HepG2 (cell line): ENCODE results near the gene LMTK2. TPM values are rescaled to one million over a fixed set of nuclear protein-coding genes. Genes with fewer than 3 reads are reported as not detected.

Experiments
- CEBPB ChIP-seq: IDR thresholded peaks from 2 replicates; pipeline ENCODE4 v1.6.1; 2011; ENCODE audit warnings: low read depth, low read length, improper control_type of control experiment, borderline replicate concordance
- CERS6 ChIP-seq: sonication (generic); formaldehyde crosslinking; IDR thresholded peaks from 2 replicates; pipeline ENCODE4 v1.5.0; 2020; ENCODE audit warnings: missing genetic modification reagents
- HMGXB4 ChIP-seq, 2 experiments: sonication (generic) in 1 of 2; formaldehyde crosslinking in 1 of 2; IDR thresholded peaks; 2 replicates each; pipeline versions ENCODE4 v1.4.0 to v1.6.1; 2018 to 2020; ENCODE audit warnings: missing genetic modification reagents in 2 of 2, borderline replicate concordance in 1 of 2, low read depth in 1 of 2, mild to moderate bottlenecking in 1 of 2, missing biosample characterization in 1 of 2
- KDM4B ChIP-seq: sonication (generic); formaldehyde crosslinking; IDR thresholded peaks from 2 replicates; pipeline ENCODE4 v1.4.0; 2020; ENCODE audit warnings: missing genetic modification reagents
- MIER3 ChIP-seq: IDR thresholded peaks from 2 replicates; pipeline ENCODE4 v1.6.1; 2016; ENCODE audit warnings: missing compliant biosample characterization, borderline replicate concordance
- NCOR1 ChIP-seq: fragments of 200-600 bp; sonication (generic); IDR thresholded peaks from 2 replicates; pipeline ENCODE4 v1.7.0; 2017; ENCODE audit warnings: antibody characterized with exemption, low read length, borderline replicate concordance
- NFYB ChIP-seq: sonication (generic); formaldehyde crosslinking; IDR thresholded peaks from 2 replicates; pipeline ENCODE4 v1.4.0; 2020; ENCODE audit warnings: missing genetic modification reagents
- PRPF4 ChIP-seq: fragments of 200-400 bp; formaldehyde crosslinking; IDR thresholded peaks from 2 replicates; pipeline ENCODE4 v1.6.1; 2016; ENCODE audit warnings: low read length, low read depth; ENCODE audit not compliant: poor library complexity, severe bottlenecking
- RARA ChIP-seq: IDR thresholded peaks from 2 replicates; pipeline ENCODE4 v1.6.1; 2016; ENCODE audit warnings: missing genetic modification reagents, missing compliant biosample characterization
- SP5 ChIP-seq: IDR thresholded peaks from 2 replicates; pipeline ENCODE4 v1.6.1; 2016; ENCODE audit warnings: low read depth, borderline replicate concordance
- SRY ChIP-seq: sonication (generic); formaldehyde crosslinking; IDR thresholded peaks from 2 replicates; pipeline ENCODE4 v1.8.0; 2022; ENCODE audit warnings: mild to moderate bottlenecking, missing genetic modification reagents
- TFE3 ChIP-seq: IDR thresholded peaks from 2 replicates; pipeline ENCODE4 v1.6.1; 2016
- TMF1 ChIP-seq: sonication (generic); formaldehyde crosslinking; IDR thresholded peaks from 2 replicates; pipeline ENCODE4 v1.8.1; 2022; ENCODE audit warnings: low read depth, missing genetic modification reagents
- USF2 ChIP-seq, 2 experiments: sonication (generic) in 1 of 2; formaldehyde crosslinking in 1 of 2; IDR thresholded peaks; 2 replicates each; pipeline versions ENCODE4 v1.5.1 to v1.6.1; 2011 to 2020; ENCODE audit warnings: borderline replicate concordance in 1 of 2, low read depth in 1 of 2, low read length in 1 of 2, mild to moderate bottlenecking in 1 of 2, missing genetic modification reagents in 1 of 2, moderate library complexity in 1 of 2
- ZNF253 ChIP-seq: sonication (generic); formaldehyde crosslinking; IDR thresholded peaks from 2 replicates; pipeline ENCODE4 v1.8.0; 2022; ENCODE audit warnings: mild to moderate bottlenecking, missing genetic modification reagents, borderline replicate concordance
- ZNF260 ChIP-seq: sonication (generic); formaldehyde crosslinking; IDR thresholded peaks from 2 replicates; pipeline ENCODE4 v1.4.0; 2020; ENCODE audit warnings: missing genetic modification reagents, low read depth, mild to moderate bottlenecking, borderline replicate concordance
- ZNF292 ChIP-seq: sonication (generic); formaldehyde crosslinking; IDR thresholded peaks from 2 replicates; pipeline ENCODE4 v1.8.1; 2022; ENCODE audit warnings: mild to moderate bottlenecking, low read depth, missing genetic modification reagents, borderline replicate concordance
- ZNF329 ChIP-seq: sonication (generic); formaldehyde crosslinking; IDR thresholded peaks from 2 replicates; pipeline ENCODE4 v1.9.0; 2021; ENCODE audit warnings: low read depth, mild to moderate bottlenecking, missing genetic modification reagents
- ZNF383 ChIP-seq: sonication (generic); formaldehyde crosslinking; IDR thresholded peaks from 2 replicates; pipeline ENCODE4 v1.4.0; 2020; ENCODE audit warnings: missing genetic modification reagents, mild to moderate bottlenecking, borderline replicate concordance
- ZNF446 ChIP-seq: sonication (generic); formaldehyde crosslinking; IDR thresholded peaks from 2 replicates; pipeline ENCODE4 v1.5.0; 2020; ENCODE audit warnings: mild to moderate bottlenecking, missing genetic modification reagents
- ZNF768 ChIP-seq: sonication (generic); formaldehyde crosslinking; IDR thresholded peaks from 2 replicates; pipeline ENCODE4 v1.4.0; 2020; ENCODE audit warnings: missing genetic modification reagents
- ZSCAN31 ChIP-seq: sonication (generic); formaldehyde crosslinking; IDR thresholded peaks from 2 replicates; pipeline ENCODE4 v1.5.0; 2020; ENCODE audit warnings: low read depth, mild to moderate bottlenecking, missing genetic modification reagents
- polyA plus RNA-seq, 8 experiments: library from polyadenylated mRNA; depleted of rRNA in 3 of 8; stranded (reverse) in 7 of 8; unstranded in 1 of 8; fragments of >200 nt; fragmentation: Illumina TruSeq in 4 of 8; extraction: Trizol in 4 of 8; gene quantifications; 2 replicates each; pipeline versions ENCODE4 v1.2.1 to v1.2.3, GENCODE V29; 2011 to 2016; ENCODE audit warnings: low read depth in 4 of 8, missing spikeins in 1 of 8, mixed read lengths in 1 of 8; ENCODE audit not compliant: insufficient read depth in 1 of 8
- total RNA-seq, 5 experiments: library from RNA; depleted of rRNA; stranded (reverse); fragments of >200 nt; fragmentation: Illumina TruSeq; extraction: Trizol; gene quantifications; 2 replicates each; pipeline ENCODE4 v1.2.3, GENCODE V29; 2016; ENCODE audit warnings: low read depth in 1 of 5

Gene LMTK2
- total and polyA plus RNA-seq, 2 of the 13 experiments (the other 11 are each of a cell fraction or from before 2014, with no cell fraction given), result 9.5 to 11.7 TPM

GRCh38 chr7:98251601-98252424, 145.2 kb downstream of the LMTK2 start, which contains the start of gene TECPR1 (continued):
- 0 out of 2 replicates have a peak, but pooled peaks have one; percentile 46 for TF ChIP-seq ZNF292 (CRISPR knock-in tag)
- TF ChIP-seq ZNF768 (CRISPR knock-in tag), result no peak
- peak; percentile 27 to 82; a peak in 3 of 4 replicates for TF ChIP-seq HMGXB4 (CRISPR knock-in tag; IDR thresholded peaks at IDR 0.05; ENCODE audit: borderline replicate concordance in 1 of 2, low read depth in 1 of 2)
- 0 out of 2 replicates have a peak, but pooled peaks have one; percentile 20 for TF ChIP-seq ZNF253 (CRISPR knock-in tag)
- no peak for TF ChIP-seq ZNF260
- no peak for TF ChIP-seq USF2 (IDR thresholded peaks at IDR 0.05; ENCODE audit: low read depth, low read length)
- no peak; the same call in 1 of the 2 replicates for TF ChIP-seq USF2 (CRISPR knock-in tag; IDR thresholded peaks at IDR 0.05; ENCODE audit: borderline replicate concordance)
- peak; percentile 98 for TF ChIP-seq NFYB (CRISPR knock-in tag)
- no peak; the same call in 1 of the 2 replicates for TF ChIP-seq TFE3 (CRISPR knock-in tag)
- TF ChIP-seq TMF1, result no peak; the same call in 1 of the 2 replicates
- TF ChIP-seq MIER3 (CRISPR knock-in tag), result no peak
- TF ChIP-seq CEBPB, result no peak
- no peak; the same call in none of the 2 replicates for TF ChIP-seq NCOR1
- no peak for TF ChIP-seq ZNF383 (CRISPR knock-in tag)
- TF ChIP-seq ZNF329, result no peak
- TF ChIP-seq ZSCAN31, result peak; percentile 77
- peak; percentile 62; the same call in 1 of the 2 replicates for TF ChIP-seq SRY (CRISPR knock-in tag)
- TF ChIP-seq KDM4B (CRISPR knock-in tag), result no peak
- peak; percentile 69 for TF ChIP-seq SP5 (CRISPR knock-in tag)
- no peak for TF ChIP-seq ZNF446 (CRISPR knock-in tag)
- no peak for TF ChIP-seq PRPF4
- TF ChIP-seq CERS6 (CRISPR knock-in tag), result no peak
- peak; percentile 87 for TF ChIP-seq RARA (CRISPR knock-in tag)
